GM19043 (cell line): Measurements from ENCODE around the gene JAZF1.

Experiments used
- ATAC-seq: cut with Tn5 transposase; IDR thresholded peaks from one replicate; pipeline ENCODE4 v1.9.1; 2021; ENCODE audit warnings: low read depth; ENCODE audit not compliant: unreplicated experiment

Gene JAZF1

GRCh38 chr7:27808626-27809025 is 372.0 kb downstream of the JAZF1 start:
- ATAC-seq = no peak

DNA sequence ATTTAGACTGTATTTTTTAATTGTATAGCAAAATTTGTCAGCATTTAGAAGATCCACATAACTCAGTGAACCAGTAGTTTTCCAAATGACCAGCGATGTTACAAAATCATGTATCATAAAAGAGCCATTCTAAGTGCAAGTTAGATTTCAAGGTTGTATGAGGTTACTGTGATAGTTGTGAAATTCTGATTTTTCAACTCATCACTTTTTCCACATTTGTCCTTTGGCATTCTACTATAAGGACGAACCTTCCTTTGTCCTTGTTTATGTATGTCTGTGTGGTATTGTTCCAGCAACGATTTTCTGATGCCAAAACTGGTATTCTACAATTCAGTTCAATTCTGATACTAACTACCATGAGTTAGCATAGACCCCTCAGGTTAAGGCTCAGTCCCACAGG is 376.5 kb downstream of the JAZF1 start:
- ATAC-seq = no peak

- no peak for ATAC-seq
These were observed 377.6 kb downstream of the JAZF1 start for GRCh38 chr7:27802999-27803398.

- no peak for ATAC-seq
These were observed 381.4 kb downstream of the JAZF1 start for GRCh38 chr7:27799212-27799611.

DNA sequence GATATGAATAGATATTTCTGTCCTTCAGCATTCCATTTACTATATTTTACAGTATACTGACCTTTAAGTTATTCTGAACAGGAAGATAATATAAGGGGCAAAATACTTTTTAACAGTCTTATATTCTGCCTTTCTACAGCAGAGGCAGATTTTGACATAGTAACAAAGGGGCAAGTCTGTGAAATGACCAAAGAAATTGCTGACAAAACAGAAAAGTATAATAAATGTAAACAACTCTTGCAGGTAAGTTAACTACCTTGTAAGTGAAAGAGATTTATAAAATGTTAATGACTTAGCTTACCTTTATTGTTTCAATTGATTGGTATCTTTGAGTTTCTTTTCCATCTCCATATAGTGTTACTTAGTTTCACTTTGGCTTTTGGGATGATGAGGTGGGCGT is 384.6 kb downstream of the JAZF1 start:
- ATAC-seq = no peak

DNA sequence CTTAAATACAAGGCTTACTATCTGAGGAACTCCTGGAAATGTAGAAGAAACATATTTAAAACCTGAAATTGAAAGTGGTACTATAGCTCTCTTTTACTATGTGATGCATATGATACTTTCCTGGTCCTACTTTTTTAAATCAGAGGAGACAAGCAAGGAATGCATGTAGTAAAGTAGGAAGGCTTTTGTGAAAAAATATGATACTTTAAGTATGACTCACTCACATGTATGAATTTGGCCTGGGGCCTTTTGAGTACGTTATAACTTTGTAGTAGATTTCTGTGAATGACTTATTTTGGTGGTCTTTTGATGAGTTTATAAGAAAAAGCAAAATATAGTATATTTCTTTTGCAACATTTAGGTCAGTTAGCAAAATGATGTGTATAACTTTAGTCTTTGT is 386.8 kb downstream of the JAZF1 start:
- no peak for ATAC-seq

DNA sequence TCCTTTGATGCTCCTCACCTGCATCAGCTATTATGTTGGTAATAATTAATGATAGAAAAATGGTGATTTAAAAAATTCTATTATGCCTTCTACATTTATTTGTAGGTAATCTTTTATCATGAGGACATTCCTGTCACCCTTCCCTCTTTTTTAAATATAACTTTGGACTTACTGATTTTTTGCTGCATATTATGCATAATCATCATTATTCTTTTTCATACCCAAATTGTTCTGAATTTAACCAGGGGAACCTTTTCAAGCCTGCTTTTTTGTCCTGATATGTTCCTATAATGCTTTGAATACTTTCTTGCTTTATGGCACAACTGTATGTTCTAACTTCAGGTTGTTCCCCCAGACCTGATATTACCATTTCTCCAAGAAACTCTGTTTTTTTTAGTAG is 392.2 kb downstream of the JAZF1 start:
- ATAC-seq = no peak

DNA sequence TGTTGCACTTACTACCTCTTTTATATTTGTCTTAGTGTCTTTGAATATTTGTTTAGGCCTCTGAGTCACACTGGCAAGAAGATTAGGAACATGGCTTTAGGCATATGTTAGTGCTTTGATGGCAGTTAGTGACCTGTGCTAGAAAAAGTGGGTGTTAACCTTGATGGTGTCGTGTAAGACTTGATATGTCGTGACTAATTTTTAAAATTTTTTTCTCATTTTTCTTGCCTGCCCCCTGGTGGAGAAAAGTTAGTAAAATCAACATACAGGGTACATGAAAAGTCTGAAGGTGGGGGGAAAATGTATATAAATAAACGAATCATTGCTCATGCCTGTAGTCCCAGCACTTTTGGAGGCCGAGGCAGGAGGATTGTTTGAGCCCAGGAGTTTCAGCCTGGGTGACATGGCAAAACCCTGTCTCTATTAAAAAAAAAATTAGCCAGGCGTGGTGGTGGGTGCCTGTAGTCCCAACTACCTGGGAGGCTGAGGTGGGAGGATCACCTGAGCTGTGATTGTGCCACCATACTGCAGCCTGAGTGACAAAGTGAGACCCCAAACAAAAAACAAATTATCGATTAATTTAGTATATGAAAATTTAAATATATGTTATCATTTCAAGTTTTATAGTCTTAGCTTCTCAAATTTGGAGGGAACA is 396.1 kb downstream of the JAZF1 start:
- no peak for ATAC-seq

DNA sequence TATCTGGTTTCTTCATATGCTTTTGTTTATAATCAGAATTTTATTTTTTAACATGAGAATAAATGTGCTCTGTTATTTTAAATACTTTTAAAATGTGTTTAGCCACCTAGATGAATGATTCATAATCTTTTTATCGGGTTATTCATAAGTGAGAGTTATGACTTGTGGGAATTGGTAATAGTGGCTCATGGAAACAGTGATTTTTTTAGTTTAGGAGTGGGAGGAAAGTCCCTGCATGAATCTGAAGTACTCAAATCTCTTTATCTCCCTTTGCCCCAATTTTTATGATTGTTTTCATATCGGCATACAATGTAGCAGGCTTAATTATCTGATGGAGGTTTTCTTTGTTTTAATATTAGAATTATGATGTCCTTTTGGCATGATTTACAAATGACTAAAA is 397.7 kb downstream of the JAZF1 start:
- ATAC-seq = no peak

GRCh38 chr7:27781188-27781587 is 399.4 kb downstream of the JAZF1 start:
- no peak for ATAC-seq
